HepG2 (cell line): ENCODE measurements around the gene IFNAR1. TPM values are rescaled to one million over a fixed set of nuclear protein-coding genes. Genes with fewer than 3 reads are reported as not detected.

Experiments
- ATAC-seq: fragments of 200-7000 bp; cut with Tn5 transposase; 3 replicates; pipeline ENCODE4 v1.9.1; 2020; ENCODE audit warnings: mild to moderate bottlenecking, moderate library complexity
- BruUV-seq: library from RNA; stranded (reverse); fragments of 400-500 nt; replicated peaks from 2 replicates; lab custom pipeline; 2021; lab: Mats Ljungman, UMichigan
- CTCF ChIA-PET: fragments of 300-600 bp; formaldehyde crosslinking; extraction: SDS; loops from one replicate; lab custom pipeline; 2021; ENCODE audit warnings: low total read pairs, inconsistent platforms, low intra/inter-chr PET ratio; lab: Yijun Ruan, JAX
- POLR2A ChIA-PET: fragments of 350-600 bp; sonication (Branson Sonifier 250); formaldehyde crosslinking; loops from one replicate; lab custom pipeline; 2020; ENCODE audit warnings: antibody characterized with exemption, inconsistent platforms; lab: Yijun Ruan, JAX
- DNase-seq: peaks from one replicate; pipeline ENCODE4 v3.0.0-alpha.2; 2015; ENCODE audit warnings: low spot score
- FAIRE-seq: peaks from 3 replicates; lab custom pipeline; 2011; peaks lifted over from hg19 to GRCh38; lab: Jason Lieb, UNC
- H2AFZ ChIP-seq: one replicate; pipeline ENCODE4 v1.6.1; 2011; ENCODE audit warnings: low read length, inconsistent platforms
- H3K27ac ChIP-seq: fragments of 300-600 bp; 3 replicates; pipeline ENCODE4 v1.8.0; 2011; ENCODE audit warnings: mixed run types, mild to moderate bottlenecking, mixed read lengths, low read length, inconsistent platforms; ENCODE audit not compliant: insufficient read depth; ENCODE audit errors: extremely low read length
- H3K27me3 ChIP-seq, 2 experiments: fragments of 200-600 bp in 1 of 2; 2 replicates in 1 of 2; 3 replicates in 1 of 2; pipeline versions ENCODE4 v1.6.0 to v1.8.0; 2011; ENCODE audit warnings: low read length in 2 of 2, mild to moderate bottlenecking in 2 of 2, moderate library complexity in 2 of 2, inconsistent platforms in 1 of 2; ENCODE audit not compliant: insufficient read depth in 2 of 2, control insufficient read depth in 1 of 2
- H3K36me3 ChIP-seq, 2 experiments: fragments of 200-600 bp in 1 of 2; replicated peaks in 1 of 2; 2 replicates in 1 of 2; 3 replicates in 1 of 2; pipeline versions ENCODE4 v1.5.1 to v1.8.0; 2011; ENCODE audit warnings: low read length in 2 of 2, inconsistent platforms in 1 of 2; ENCODE audit not compliant: insufficient read depth in 2 of 2, control insufficient read depth in 1 of 2
- H3K4me1 ChIP-seq: 2 replicates; pipeline ENCODE4 v1.5.1; 2012; ENCODE audit warnings: low read length, inconsistent platforms; ENCODE audit not compliant: insufficient read depth
- H3K4me2 ChIP-seq: 2 replicates; pipeline ENCODE4 v1.6.0; 2011; ENCODE audit warnings: low read depth, low read length, inconsistent platforms
- H3K4me3 ChIP-seq, 3 experiments: fragments of 200-600 bp in 1 of 3; sonication (generic), shearing (Covaris generic) in 1 of 3; replicated peaks in 1 of 3; 2 replicates each; pipeline ENCODE4 v1.5.1; 2011 to 2016; ENCODE audit warnings: low read length in 3 of 3, inconsistent platforms in 2 of 3, low read depth in 2 of 3, mild to moderate bottlenecking in 2 of 3, control low read depth in 1 of 3, mixed read lengths in 1 of 3; ENCODE audit not compliant: insufficient read depth in 1 of 3
- H3K79me2 ChIP-seq: one replicate; pipeline ENCODE4 v1.6.1; 2011; ENCODE audit warnings: low read length, inconsistent platforms; ENCODE audit not compliant: insufficient read depth
- H3K9ac ChIP-seq: 2 replicates; pipeline ENCODE4 v1.6.0; 2011; ENCODE audit warnings: mild to moderate bottlenecking, low read depth, low read length, inconsistent platforms; ENCODE audit not compliant: insufficient read depth
- H3K9me3 ChIP-seq: 2 replicates; pipeline ENCODE4 v1.5.1; 2012; ENCODE audit warnings: mild to moderate bottlenecking, low read length
- H4K20me1 ChIP-seq: 2 replicates; pipeline ENCODE4 v1.6.0; 2011; ENCODE audit warnings: inconsistent platforms, mild to moderate bottlenecking, low read length, moderate library complexity; ENCODE audit not compliant: insufficient read depth
- JUND ChIP-seq: sonication (generic); formaldehyde crosslinking; IDR thresholded peaks from 2 replicates; pipeline ENCODE4 v1.8.0; 2022; ENCODE audit warnings: mild to moderate bottlenecking, missing genetic modification reagents
- KDM3A ChIP-seq: IDR thresholded peaks from 2 replicates; pipeline ENCODE4 v1.6.1; 2018; ENCODE audit warnings: low read depth, missing compliant biosample characterization
- LCORL ChIP-seq, 2 experiments: fragments of 450-650 bp in 1 of 2; sonication (generic) in 1 of 2; formaldehyde crosslinking in 1 of 2; IDR thresholded peaks; 2 replicates each; pipeline versions ENCODE4 v1.5.0 to v1.6.1; 2017 to 2020; ENCODE audit warnings: antibody characterized with exemption in 1 of 2, missing genetic modification reagents in 1 of 2
- MATR3 ChIP-seq: sonication (generic); formaldehyde crosslinking; IDR thresholded peaks from 2 replicates; pipeline ENCODE4 v1.4.0; 2020; ENCODE audit warnings: missing genetic modification reagents
- RELA ChIP-seq: sonication (generic); formaldehyde crosslinking; IDR thresholded peaks from 2 replicates; pipeline ENCODE4 v1.4.0; 2020; ENCODE audit warnings: missing genetic modification reagents
- SIX1 ChIP-seq: sonication (generic); formaldehyde crosslinking; IDR thresholded peaks from 2 replicates; pipeline ENCODE4 v1.4.0; 2020; ENCODE audit warnings: missing genetic modification reagents, borderline replicate concordance
- ZMAT3 ChIP-seq: sonication (generic); formaldehyde crosslinking; conservative IDR thresholded peaks from 2 replicates; pipeline ENCODE4 v1.7.0; 2021; ENCODE audit warnings: missing genetic modification reagents
- ZNF343 ChIP-seq: sonication (generic); formaldehyde crosslinking; IDR thresholded peaks from 2 replicates; pipeline ENCODE4 v1.4.0; 2020; ENCODE audit warnings: mild to moderate bottlenecking, missing genetic modification reagents
- ZNF496 ChIP-seq: sonication (generic); formaldehyde crosslinking; IDR thresholded peaks from 2 replicates; pipeline ENCODE4 v1.8.1; 2023; ENCODE audit warnings: mild to moderate bottlenecking, moderate library complexity, missing genetic modification reagents; ENCODE audit not compliant: insufficient replicate concordance
- ZNF652 ChIP-seq: IDR thresholded peaks from 2 replicates; pipeline ENCODE4 v1.6.1; 2016; ENCODE audit warnings: low read depth, borderline replicate concordance
- ZSCAN29 ChIP-seq: sonication (generic); formaldehyde crosslinking; conservative IDR thresholded peaks from 2 replicates; pipeline ENCODE4 v1.4.0; 2020; ENCODE audit warnings: mild to moderate bottlenecking, missing genetic modification reagents
- WGBS: methylation state at CpG from one replicate; pipeline ENCODE4 v1.1.6; 2017; ENCODE audit warnings: low lambda C conversion rate; 5-methylcytosine and 5-hydroxymethylcytosine counted together
- in situ Hi-C: cut with HindIII; loops from 2 replicates; pipeline ENCODE4 v1.10.0; 2017; ENCODE audit warnings: low pct_unique_long_range_greater_than_20kb; ENCODE audit not compliant: extremely low pct_ligation_motif_present
- intact Hi-C: fragments of 100-400 bp; cut with micrococcal nuclease; formaldehyde crosslinking; loops from one replicate; pipeline ENCODE4 v1.10.0; 2022; ENCODE audit not compliant: unreplicated experiment
- polyA plus RNA-seq, 8 experiments: library from polyadenylated mRNA; depleted of rRNA in 3 of 8; stranded (reverse) in 7 of 8; unstranded in 1 of 8; fragments of >200 nt; fragmentation: Illumina TruSeq in 4 of 8; extraction: Trizol in 4 of 8; gene quantifications; 2 replicates each; pipeline versions ENCODE4 v1.2.1 to v1.2.3, GENCODE V29; 2011 to 2016; ENCODE audit warnings: low read depth in 4 of 8, missing spikeins in 1 of 8, mixed read lengths in 1 of 8; ENCODE audit not compliant: insufficient read depth in 1 of 8
- total RNA-seq, 5 experiments: library from RNA; depleted of rRNA; stranded (reverse); fragments of >200 nt; fragmentation: Illumina TruSeq; extraction: Trizol; gene quantifications; 2 replicates each; pipeline ENCODE4 v1.2.3, GENCODE V29; 2016; ENCODE audit warnings: low read depth in 1 of 5
- TF ChIP-seq, protein P1 (sequence below): sonication (generic); formaldehyde crosslinking; IDR thresholded peaks from 2 replicates; pipeline ENCODE4 v1.4.0; 2020; ENCODE audit warnings: missing genetic modification reagents, borderline replicate concordance
- TF ChIP-seq, protein P2 (sequence below): sonication (generic); formaldehyde crosslinking; IDR thresholded peaks from 2 replicates; pipeline ENCODE4 v1.9.0; 2021; ENCODE audit warnings: missing genetic modification reagents, borderline replicate concordance
- TF ChIP-seq, protein P3 (sequence below): sonication (generic); formaldehyde crosslinking; IDR thresholded peaks from 2 replicates; pipeline ENCODE4 v1.4.0; 2020; ENCODE audit warnings: mild to moderate bottlenecking, missing genetic modification reagents
- TF ChIP-seq, protein P4 (sequence below): IDR thresholded peaks from 2 replicates; pipeline ENCODE4 v1.6.1; 2016; ENCODE audit warnings: mild to moderate bottlenecking
- TF ChIP-seq, protein P5 (sequence below): sonication (generic); formaldehyde crosslinking; IDR thresholded peaks from 2 replicates; pipeline ENCODE4 v1.5.0; 2020; ENCODE audit warnings: missing genetic modification reagents, mild to moderate bottlenecking, borderline replicate concordance

IFNAR1 gene
- total and polyA plus RNA-seq, 2 of the 13 experiments (the other 11 are each of a cell fraction or from before 2014, with no cell fraction given), result 6.7 to 9.3 TPM

DNA sequence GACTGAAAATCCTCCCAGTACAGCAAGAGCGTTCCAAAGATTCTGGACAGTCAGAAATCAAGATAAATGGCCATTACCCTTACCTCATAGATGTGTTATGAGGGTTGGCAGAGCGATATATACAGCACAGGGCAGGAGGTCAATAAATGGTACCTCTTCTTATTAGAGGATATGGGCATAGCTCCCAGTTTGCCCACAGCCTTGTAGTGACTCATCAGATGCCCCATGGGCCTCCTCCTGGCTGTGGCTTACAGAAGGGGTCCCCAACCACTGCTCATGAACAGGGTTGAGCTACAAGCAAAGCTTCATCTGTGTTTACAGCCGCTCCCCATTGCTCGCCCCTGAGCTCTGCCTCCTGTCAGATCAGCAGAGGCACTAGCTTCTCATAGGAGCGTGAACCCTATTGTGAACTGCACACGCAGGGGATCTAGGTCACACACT, 71.1 kb downstream of the IFNAR1 start:
- ATAC-seq, result no peak
- ChIA-PET CTCF (no interaction called here), POLR2A (no interaction called here)
- Histone ChIP-seq H3K79me2 (no peaks in the 10 kb centered on the region), H3K36me3 (no peaks in the 10 kb centered on the region), H3K9ac (no peak overlapping the region), H3K4me1 (peaks cover 50% of the 10 kb centered on the region), H3K4me2 (no peak overlapping the region; the same call in 1 of the 2 replicates), H3K9me3 (no peaks in the 10 kb centered on the region), H2AFZ (no peak overlapping the region), H4K20me1 (no peaks in the 10 kb centered on the region), H3K4me3 (no peak overlapping the region), H3K27ac (no peak overlapping the region), H3K27me3 (no peaks in the 10 kb centered on the region)
- 47% methylated on average over 5 of the region's 6 CpGs for WGBS
- TF ChIP-seq, protein P1, sequence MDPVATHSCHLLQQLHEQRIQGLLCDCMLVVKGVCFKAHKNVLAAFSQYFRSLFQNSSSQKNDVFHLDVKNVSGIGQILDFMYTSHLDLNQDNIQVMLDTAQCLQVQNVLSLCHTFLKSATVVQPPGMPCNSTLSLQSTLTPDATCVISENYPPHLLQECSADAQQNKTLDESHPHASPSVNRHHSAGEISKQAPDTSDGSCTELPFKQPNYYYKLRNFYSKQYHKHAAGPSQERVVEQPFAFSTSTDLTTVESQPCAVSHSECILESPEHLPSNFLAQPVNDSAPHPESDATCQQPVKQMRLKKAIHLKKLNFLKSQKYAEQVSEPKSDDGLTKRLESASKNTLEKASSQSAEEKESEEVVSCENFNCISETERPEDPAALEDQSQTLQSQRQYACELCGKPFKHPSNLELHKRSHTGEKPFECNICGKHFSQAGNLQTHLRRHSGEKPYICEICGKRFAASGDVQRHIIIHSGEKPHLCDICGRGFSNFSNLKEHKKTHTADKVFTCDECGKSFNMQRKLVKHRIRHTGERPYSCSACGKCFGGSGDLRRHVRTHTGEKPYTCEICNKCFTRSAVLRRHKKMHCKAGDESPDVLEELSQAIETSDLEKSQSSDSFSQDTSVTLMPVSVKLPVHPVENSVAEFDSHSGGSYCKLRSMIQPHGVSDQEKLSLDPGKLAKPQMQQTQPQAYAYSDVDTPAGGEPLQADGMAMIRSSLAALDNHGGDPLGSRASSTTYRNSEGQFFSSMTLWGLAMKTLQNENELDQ, result no peak
- TF ChIP-seq, protein P2, sequence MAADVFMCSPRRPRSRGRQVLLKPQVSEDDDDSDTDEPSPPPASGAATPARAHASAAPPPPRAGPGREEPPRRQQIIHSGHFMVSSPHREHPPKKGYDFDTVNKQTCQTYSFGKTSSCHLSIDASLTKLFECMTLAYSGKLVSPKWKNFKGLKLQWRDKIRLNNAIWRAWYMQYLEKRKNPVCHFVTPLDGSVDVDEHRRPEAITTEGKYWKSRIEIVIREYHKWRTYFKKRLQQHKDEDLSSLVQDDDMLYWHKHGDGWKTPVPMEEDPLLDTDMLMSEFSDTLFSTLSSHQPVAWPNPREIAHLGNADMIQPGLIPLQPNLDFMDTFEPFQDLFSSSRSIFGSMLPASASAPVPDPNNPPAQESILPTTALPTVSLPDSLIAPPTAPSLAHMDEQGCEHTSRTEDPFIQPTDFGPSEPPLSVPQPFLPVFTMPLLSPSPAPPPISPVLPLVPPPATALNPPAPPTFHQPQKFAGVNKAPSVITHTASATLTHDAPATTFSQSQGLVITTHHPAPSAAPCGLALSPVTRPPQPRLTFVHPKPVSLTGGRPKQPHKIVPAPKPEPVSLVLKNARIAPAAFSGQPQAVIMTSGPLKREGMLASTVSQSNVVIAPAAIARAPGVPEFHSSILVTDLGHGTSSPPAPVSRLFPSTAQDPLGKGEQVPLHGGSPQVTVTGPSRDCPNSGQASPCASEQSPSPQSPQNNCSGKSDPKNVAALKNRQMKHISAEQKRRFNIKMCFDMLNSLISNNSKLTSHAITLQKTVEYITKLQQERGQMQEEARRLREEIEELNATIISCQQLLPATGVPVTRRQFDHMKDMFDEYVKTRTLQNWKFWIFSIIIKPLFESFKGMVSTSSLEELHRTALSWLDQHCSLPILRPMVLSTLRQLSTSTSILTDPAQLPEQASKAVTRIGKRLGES (CRISPR knock-in tag), result no peak
- no peak for TF ChIP-seq LCORL (IDR thresholded peaks at IDR 0.05)
- no peak for TF ChIP-seq LCORL (CRISPR knock-in tag; IDR thresholded peaks at IDR 0.05)
- no peak for TF ChIP-seq ZNF496 (CRISPR knock-in tag)
- TF ChIP-seq ZSCAN29 (CRISPR knock-in tag), result no peak
- TF ChIP-seq SIX1 (CRISPR knock-in tag), result no peak
- no peak for TF ChIP-seq MATR3
- TF ChIP-seq ZNF652 (CRISPR knock-in tag), result no peak
- no peak for TF ChIP-seq KDM3A (CRISPR knock-in tag)
- no peak for TF ChIP-seq JUND
- TF ChIP-seq, protein P3, sequence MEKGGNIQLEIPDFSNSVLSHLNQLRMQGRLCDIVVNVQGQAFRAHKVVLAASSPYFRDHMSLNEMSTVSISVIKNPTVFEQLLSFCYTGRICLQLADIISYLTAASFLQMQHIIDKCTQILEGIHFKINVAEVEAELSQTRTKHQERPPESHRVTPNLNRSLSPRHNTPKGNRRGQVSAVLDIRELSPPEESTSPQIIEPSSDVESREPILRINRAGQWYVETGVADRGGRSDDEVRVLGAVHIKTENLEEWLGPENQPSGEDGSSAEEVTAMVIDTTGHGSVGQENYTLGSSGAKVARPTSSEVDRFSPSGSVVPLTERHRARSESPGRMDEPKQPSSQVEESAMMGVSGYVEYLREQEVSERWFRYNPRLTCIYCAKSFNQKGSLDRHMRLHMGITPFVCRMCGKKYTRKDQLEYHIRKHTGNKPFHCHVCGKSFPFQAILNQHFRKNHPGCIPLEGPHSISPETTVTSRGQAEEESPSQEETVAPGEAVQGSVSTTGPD (CRISPR knock-in tag), result no peak
- no peak for TF ChIP-seq ZNF343 (CRISPR knock-in tag)
- TF ChIP-seq, protein P4, sequence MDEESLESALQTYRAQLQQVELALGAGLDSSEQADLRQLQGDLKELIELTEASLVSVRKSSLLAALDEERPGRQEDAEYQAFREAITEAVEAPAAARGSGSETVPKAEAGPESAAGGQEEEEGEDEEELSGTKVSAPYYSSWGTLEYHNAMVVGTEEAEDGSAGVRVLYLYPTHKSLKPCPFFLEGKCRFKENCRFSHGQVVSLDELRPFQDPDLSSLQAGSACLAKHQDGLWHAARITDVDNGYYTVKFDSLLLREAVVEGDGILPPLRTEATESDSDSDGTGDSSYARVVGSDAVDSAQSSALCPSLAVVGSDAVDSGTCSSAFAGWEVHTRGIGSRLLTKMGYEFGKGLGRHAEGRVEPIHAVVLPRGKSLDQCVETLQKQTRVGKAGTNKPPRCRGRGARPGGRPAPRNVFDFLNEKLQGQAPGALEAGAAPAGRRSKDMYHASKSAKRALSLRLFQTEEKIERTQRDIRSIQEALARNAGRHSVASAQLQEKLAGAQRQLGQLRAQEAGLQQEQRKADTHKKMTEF (CRISPR knock-in tag), result no peak
- no peak for TF ChIP-seq ZMAT3 (CRISPR knock-in tag)
- TF ChIP-seq, protein P5, sequence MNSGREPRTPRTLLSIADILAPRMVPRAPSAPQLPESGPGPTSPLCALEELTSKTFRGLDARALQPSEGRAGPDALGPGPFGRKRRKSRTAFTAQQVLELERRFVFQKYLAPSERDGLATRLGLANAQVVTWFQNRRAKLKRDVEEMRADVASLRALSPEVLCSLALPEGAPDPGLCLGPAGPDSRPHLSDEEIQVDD, result no peak
- TF ChIP-seq RELA (CRISPR knock-in tag), result no peak
- intact Hi-C loops, result no loop called here
- DNase-seq, result no peak
- FAIRE-seq, result no peak
- in situ Hi-C loops, result no loop called here
- BruUV-seq, result no TSS peak
